Spleen (tissue), 11 donors: Measurements from ENCODE around the gene CAPRIN2. TPM values are rescaled to one million over a fixed set of nuclear protein-coding genes. Genes with fewer than 3 reads are reported as not detected.
A peak's percentile ranks its signal among the peaks of the same experiment; 100 is the strongest.

Experiments used
- DNase-seq: peaks from one replicate; pipeline ENCODE4 v3.0.0-alpha.2; 2020
- H3K27ac ChIP-seq, 8 donors: fragments of 200-600 bp; sonication (generic) in 7 of 8; 1 replicate in 4 of 8; 2 replicates in 4 of 8; pipeline versions ENCODE4 v1.5.0 to v1.8.0; 2016 to 2021; ENCODE audit warnings: inconsistent platforms in 4 of 8, mild to moderate bottlenecking in 4 of 8, moderate library complexity in 1 of 8
- H3K27me3 ChIP-seq, 7 donors: fragments of 200-600 bp; sonication (generic) in 6 of 7; replicated peaks in 1 of 7; 1 replicate in 4 of 7; 2 replicates in 3 of 7; pipeline versions ENCODE4 v1.5.0 to v1.8.0; 2016 to 2021; ENCODE audit warnings: inconsistent platforms in 3 of 7, mild to moderate bottlenecking in 1 of 7
- H3K36me3 ChIP-seq, 6 donors: fragments of 200-600 bp; sonication (generic) in 5 of 6; 1 replicate in 4 of 6; 2 replicates in 2 of 6; pipeline versions ENCODE4 v1.5.0 to v1.8.0; 2016 to 2021; ENCODE audit warnings: inconsistent platforms in 2 of 6
- H3K4me1 ChIP-seq, 6 donors: fragments of 200-600 bp; sonication (generic) in 5 of 6; 1 replicate in 3 of 6; 2 replicates in 3 of 6; pipeline versions ENCODE4 v1.5.0 to v1.8.0; 2016 to 2021; ENCODE audit warnings: inconsistent platforms in 3 of 6
- H3K4me3 ChIP-seq, 8 donors: fragments of 200-600 bp; sonication (generic) in 7 of 8; 1 replicate in 4 of 8; 2 replicates in 4 of 8; pipeline versions ENCODE4 v1.5.0 to v1.8.0; 2016 to 2021; ENCODE audit warnings: inconsistent platforms in 4 of 8, mild to moderate bottlenecking in 4 of 8, moderate library complexity in 2 of 8
- H3K9me3 ChIP-seq, 8 donors: fragments of 200-600 bp; sonication (generic) in 7 of 8; 1 replicate in 4 of 8; 2 replicates in 4 of 8; pipeline versions ENCODE4 v1.5.0 to v1.8.0; 2016 to 2021; ENCODE audit warnings: inconsistent platforms in 4 of 8
- POLR2A ChIP-seq, 3 donors: fragments of 450-650 bp; IDR thresholded peaks; one replicate each; pipeline ENCODE4 v1.5.1; 2017; ENCODE audit warnings: antibody characterized with exemption in 3 of 3, mild to moderate bottlenecking in 1 of 3
- POLR2AphosphoS5 ChIP-seq, 3 donors: sonication (generic); formaldehyde crosslinking; IDR thresholded peaks; one replicate each; pipeline ENCODE4 v1.5.1; 2017; ENCODE audit warnings: antibody characterized with exemption in 3 of 3
- WGBS, 5 donors: extraction: QIAGEN DNeasy Blood & Tissue Kit in 3 of 5; methylation state at CpG; one replicate each; pipeline versions ENCODE4 v1.1.5 to v1.1.7; 2013 to 2018; 5-methylcytosine and 5-hydroxymethylcytosine counted together
- intact Hi-C: fragments of 100-400 bp; cut with DNase I; formaldehyde crosslinking; loops from one replicate; pipeline ENCODE4 v1.15.0; 2023; ENCODE audit warnings: low total_unique reads
- polyA plus RNA-seq, 3 donors: library from polyadenylated mRNA; stranded (reverse); fragments of 200-250 nt; gene quantifications; one replicate each; pipeline ENCODE4 v1.2.1, GENCODE V29; 2013
- total RNA-seq, 7 donors: library from RNA; depleted of rRNA in 3 of 7; stranded (reverse); fragments of >200 nt in 3 of 7; fragmentation: NEBNext Ultra II Directional in 4 of 7; extraction: Animal tissue kit (Norgen Biotek cat#: 25700) in 4 of 7; gene quantifications; one replicate each; pipeline versions ENCODE4 v1.1.0 to v1.2.1, GENCODE V29; 2016 to 2021
- TF ChIP-seq, protein P1 (sequence below), 11 experiments: fragments of 200-600 bp in 7 of 11; fragments of 450-650 bp in 4 of 11; sonication (generic) in 4 of 11; IDR thresholded peaks in 8 of 11; conservative IDR thresholded peaks in 3 of 11; 1 replicate in 7 of 11; 2 replicates in 4 of 11; pipeline versions ENCODE4 v1.4.0 to v1.8.0; 2016 to 2021; ENCODE audit warnings: antibody characterized with exemption in 11 of 11, inconsistent platforms in 4 of 11, mild to moderate bottlenecking in 1 of 11
- donor health status: healthy with polysubstance abuse.
- donor health status: DM: no; HTN: no; CAD: no; lungs with moderate emphysema.
- donor health status: DM: no; HTN: no; CAD: no.
- donor health status: Bipolar disorder and iron deficiency.
- donor health status: healthy.
- donor health status: DM: no; HTN: no; CAD: no.
- donor health status: DM: yes; HTN: yes; CAD: no.

CAPRIN2 gene
- total and polyA plus RNA-seq, 10 donors, result 11.4 to 54.5 (median 25.5) TPM

DNA sequence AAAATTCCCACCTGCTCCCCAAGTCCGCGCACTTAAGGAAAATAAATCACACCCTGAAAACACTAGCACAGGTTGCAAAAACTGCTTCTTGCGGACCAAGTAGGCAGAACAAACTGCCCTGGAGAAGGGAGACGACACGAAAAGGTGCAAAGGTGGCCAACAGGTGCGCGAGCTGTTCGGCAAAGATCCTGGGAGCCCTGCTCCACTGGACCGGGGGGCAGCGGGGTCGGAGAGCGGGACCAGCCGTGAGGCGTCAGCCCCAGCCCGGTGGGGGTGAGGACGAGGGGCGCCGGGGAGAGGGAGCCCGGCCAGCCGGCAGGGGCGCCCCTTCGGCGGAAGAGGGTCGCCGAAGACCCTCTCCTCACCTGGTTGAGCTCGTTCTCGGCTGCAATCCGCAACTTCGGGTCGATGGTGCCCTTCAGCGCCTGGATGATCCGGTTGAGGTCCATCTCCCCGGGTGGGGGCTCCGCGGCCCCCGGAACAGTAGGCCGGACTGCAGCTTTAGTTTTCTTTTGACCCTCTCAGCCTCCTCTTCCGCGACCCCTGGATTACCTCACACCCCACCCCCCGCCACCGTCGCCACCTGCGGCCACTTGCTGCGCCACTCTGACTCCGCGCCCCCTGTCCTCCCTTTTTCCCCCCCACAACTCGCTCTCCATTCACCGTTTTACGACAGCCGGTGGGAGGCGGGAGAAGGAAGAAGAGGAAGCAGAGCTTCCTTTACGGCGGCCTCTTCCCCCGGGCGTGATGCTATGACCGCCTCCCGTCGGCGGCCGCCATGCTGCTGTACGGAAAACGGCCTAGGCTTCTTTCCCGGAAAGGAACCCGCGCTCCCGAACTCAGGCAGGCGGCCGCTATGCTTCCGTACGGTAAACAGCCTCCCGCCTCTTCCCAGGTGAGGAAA, 59.3 kb downstream of the CAPRIN2 start, which contains the start of gene IPO8:
TSS of gene IPO8 (minus strand) at position 671 of the 904 bp plus-strand sequence. CDS start at position 449, 222 bp downstream.
- TF ChIP-seq, protein P1, sequence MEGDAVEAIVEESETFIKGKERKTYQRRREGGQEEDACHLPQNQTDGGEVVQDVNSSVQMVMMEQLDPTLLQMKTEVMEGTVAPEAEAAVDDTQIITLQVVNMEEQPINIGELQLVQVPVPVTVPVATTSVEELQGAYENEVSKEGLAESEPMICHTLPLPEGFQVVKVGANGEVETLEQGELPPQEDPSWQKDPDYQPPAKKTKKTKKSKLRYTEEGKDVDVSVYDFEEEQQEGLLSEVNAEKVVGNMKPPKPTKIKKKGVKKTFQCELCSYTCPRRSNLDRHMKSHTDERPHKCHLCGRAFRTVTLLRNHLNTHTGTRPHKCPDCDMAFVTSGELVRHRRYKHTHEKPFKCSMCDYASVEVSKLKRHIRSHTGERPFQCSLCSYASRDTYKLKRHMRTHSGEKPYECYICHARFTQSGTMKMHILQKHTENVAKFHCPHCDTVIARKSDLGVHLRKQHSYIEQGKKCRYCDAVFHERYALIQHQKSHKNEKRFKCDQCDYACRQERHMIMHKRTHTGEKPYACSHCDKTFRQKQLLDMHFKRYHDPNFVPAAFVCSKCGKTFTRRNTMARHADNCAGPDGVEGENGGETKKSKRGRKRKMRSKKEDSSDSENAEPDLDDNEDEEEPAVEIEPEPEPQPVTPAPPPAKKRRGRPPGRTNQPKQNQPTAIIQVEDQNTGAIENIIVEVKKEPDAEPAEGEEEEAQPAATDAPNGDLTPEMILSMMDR (IDR thresholded peaks at IDR 0.05 in 8 of 11, conservative IDR thresholded peaks at IDR 0.05 in 3 of 11), result peak in 9 of 11 experiments; percentile 5 to 53 (median 33)
- TF ChIP-seq POLR2A (IDR thresholded peaks at IDR 0.05), result no peak
- peak; percentile 84 to 92 (median 87) for TF ChIP-seq POLR2AphosphoS5 (IDR thresholded peaks at IDR 0.05)
- Histone ChIP-seq H3K4me3 (peak within 1 kb of the TSS; percentile 73 to 98 (median 94)), H3K27ac (peak within 1 kb of the TSS; percentile 67 to 88 (median 79)), H3K36me3 (no peaks in the 10 kb centered on the region), H3K9me3 (no peaks in the 10 kb centered on the region), H3K4me1 (peaks cover 15 to 57% (median 36%) of the 10 kb centered on the region in 6 donors), H3K27me3 (no peaks in the 10 kb centered on the region)
- 0 to 1% (median 0%) methylated on average over 37 to 71 of the region's 71 CpGs for WGBS, 5 donors
- intact Hi-C loops, result loop anchor here (10.0 kb wide), 1 partner anchor 49 kb away; no protein-coding TSS in a partner anchor
- peak; percentile 97 for DNase-seq

DNA sequence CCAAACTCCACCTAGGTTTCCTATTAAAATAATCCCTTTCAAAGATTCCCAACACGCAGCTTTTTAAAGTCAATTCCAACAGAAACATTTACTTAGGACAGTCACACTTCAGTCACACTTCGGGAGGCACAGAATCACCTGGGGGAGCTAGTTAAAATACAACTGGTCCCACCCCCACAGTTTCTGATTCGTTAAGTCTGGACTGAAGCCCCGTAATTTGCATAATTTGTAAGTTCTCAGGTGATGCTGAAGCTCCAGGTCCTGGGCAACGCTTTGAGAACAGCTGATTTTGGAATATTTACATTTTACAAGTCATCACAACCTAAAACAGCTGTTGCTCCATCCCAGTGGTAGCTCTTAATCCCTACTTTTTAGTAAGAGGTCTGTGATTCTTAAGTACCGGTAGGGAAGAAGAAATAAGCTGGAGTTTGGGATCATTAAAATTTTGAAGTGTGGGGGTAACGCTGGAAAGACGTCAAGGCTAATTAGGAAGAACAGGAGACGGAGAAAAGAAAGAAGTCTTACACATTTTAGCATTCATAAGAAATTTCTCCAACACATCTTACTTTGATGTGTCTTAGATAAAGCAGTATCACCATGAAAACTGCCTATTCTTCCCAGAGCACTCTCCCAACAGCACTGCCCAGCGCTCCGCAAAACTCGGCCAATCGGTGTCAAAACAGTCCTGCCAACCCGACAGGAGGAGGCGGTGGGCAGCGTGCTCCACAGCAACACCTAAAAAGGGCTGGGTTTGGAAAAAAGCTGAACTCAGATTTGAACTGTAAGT, 60.1 kb downstream of the CAPRIN2 start:
- WGBS, 5 donors, result 13 to 17% (median 14%) methylated on average over 16 of the region's 16 CpGs
- Histone ChIP-seq H3K4me1 (peaks cover 15 to 57% (median 36%) of the 10 kb centered on the region in 6 donors), H3K4me3 (peak overlapping the region; percentile 73 to 98 (median 94)), H3K27me3 (no peaks in the 10 kb centered on the region), H3K36me3 (peaks cover 0 to 8% (median under 1%) of the 10 kb centered on the region in 6 donors), H3K27ac (peak overlapping the region in 6 of 8 donors; percentile 78 to 88 (median 82)), H3K9me3 (no peaks in the 10 kb centered on the region)
- DNase-seq, result peak; percentile 83
- intact Hi-C loops, result loop anchor here (10.0 kb wide), 1 partner anchor 50 kb away; no protein-coding TSS in a partner anchor
- TF ChIP-seq POLR2AphosphoS5 (IDR thresholded peaks at IDR 0.05) (no peak), POLR2A (IDR thresholded peaks at IDR 0.05) (no peak)
- TF ChIP-seq, protein P1 (IDR thresholded peaks at IDR 0.05 in 8 of 11, conservative IDR thresholded peaks at IDR 0.05 in 3 of 11), result no peak

GRCh38 chr12:30692470-30692869, 62.3 kb downstream of the CAPRIN2 start:
- intact Hi-C loops, result loop anchor here (10.0 kb wide), 1 partner anchor 52 kb away; no protein-coding TSS in a partner anchor
- Histone ChIP-seq H3K27me3 (no peaks in the 10 kb centered on the region), H3K4me1 (peaks cover 15 to 57% (median 36%) of the 10 kb centered on the region in 6 donors), H3K36me3 (peaks cover 0 to 19% (median 5%) of the 10 kb centered on the region in 6 donors), H3K4me3 (no peak overlapping the region), H3K27ac (no peak overlapping the region), H3K9me3 (no peaks in the 10 kb centered on the region)
- 70 to 89% (median 76%) methylated on average over 5 of the region's 5 CpGs for WGBS, 5 donors
- TF ChIP-seq POLR2A (IDR thresholded peaks at IDR 0.05), result no peak
- no peak for DNase-seq

- Histone ChIP-seq H3K27ac (no peak overlapping the region), H3K36me3 (peaks cover 0 to 21% (median 5%) of the 10 kb centered on the region in 6 donors), H3K9me3 (no peaks in the 10 kb centered on the region), H3K4me1 (peaks cover 13 to 50% (median 33%) of the 10 kb centered on the region in 6 donors), H3K4me3 (no peak overlapping the region), H3K27me3 (no peaks in the 10 kb centered on the region)
- WGBS, 5 donors, result 81 to 96% (median 89%) methylated on average over 4 of the region's 4 CpGs
- no peak for DNase-seq
- no peak for TF ChIP-seq POLR2A (IDR thresholded peaks at IDR 0.05)
- TF ChIP-seq, protein P1 (IDR thresholded peaks at IDR 0.05 in 8 of 11, conservative IDR thresholded peaks at IDR 0.05 in 3 of 11), result no peak
- TF ChIP-seq POLR2AphosphoS5 (IDR thresholded peaks at IDR 0.05), result no peak
- intact Hi-C loops, result loop anchor here (10.0 kb wide), 1 partner anchor 54 kb away; no protein-coding TSS in a partner anchor
These were observed 63.5 kb downstream of the CAPRIN2 start for GRCh38 chr12:30691122-30691879.
